ENCODE measurements around the gene ASPHD2. TPM values are rescaled to one million over a fixed set of nuclear protein-coding genes. Genes with fewer than 3 reads are reported as not detected.

The ASPHD2 gene
- total RNA-seq, 2 donors from 2014 or later, result 14.6 to 18.1 TPM

- H3K4me3 Mint-ChIP-seq, result no peak overlapping the region
- ATAC-seq (replicated peaks in 1 of 2) (no peak), DNase-seq (no peak)
- H3K4me1 Mint-ChIP-seq (ENCODE audit: low read depth), result no peaks in the 10 kb centered on the region
- H3K27ac Mint-ChIP-seq, result peak overlapping the region; percentile 87
- no peaks in the 10 kb centered on the region for H3K27me3 Mint-ChIP-seq (ENCODE audit: low read depth)
- no peaks in the 10 kb centered on the region for H3K9me3 Mint-ChIP-seq
- peaks cover 0 to 6% of the 10 kb centered on the region in 2 donors for H3K36me3 Mint-ChIP-seq (ENCODE audit: insufficient read depth in 2 of 2)
Observed at GRCh38 chr22:26443901-26444690, 15.0 kb downstream of the ASPHD2 start.

GRCh38 chr22:26444777-26445176 is 15.7 kb downstream of the ASPHD2 start:
- Mint-ChIP-seq H3K27ac (no peak overlapping the region), H3K27me3 (ENCODE audit: low read depth) (no peaks in the 10 kb centered on the region), H3K4me1 (ENCODE audit: low read depth) (no peaks in the 10 kb centered on the region), H3K9me3 (no peaks in the 10 kb centered on the region), H3K4me3 (no peak overlapping the region), H3K36me3 (ENCODE audit: insufficient read depth in 2 of 2) (peaks cover 0 to 6% of the 10 kb centered on the region in 2 donors)
- no peak for ATAC-seq (replicated peaks in 1 of 2)
- DNase-seq, result no peak

- ATAC-seq (replicated peaks in 1 of 2) (no peak), DNase-seq (no peak)
- H3K36me3 Mint-ChIP-seq (ENCODE audit: insufficient read depth in 2 of 2), result peaks cover 0 to 6% of the 10 kb centered on the region in 2 donors
- H3K9me3 Mint-ChIP-seq, result no peaks in the 10 kb centered on the region
- no peaks in the 10 kb centered on the region for H3K27me3 Mint-ChIP-seq (ENCODE audit: low read depth)
- no peak overlapping the region for H3K27ac Mint-ChIP-seq
- no peaks in the 10 kb centered on the region for H3K4me1 Mint-ChIP-seq (ENCODE audit: low read depth)
- no peak overlapping the region for H3K4me3 Mint-ChIP-seq
Observed at GRCh38 chr22:26445577-26446275, 16.7 kb downstream of the ASPHD2 start.

GRCh38 chr22:26446808-26447515 is 17.9 kb downstream of the ASPHD2 start:
- no peaks in the 10 kb centered on the region for H3K4me1 Mint-ChIP-seq (ENCODE audit: low read depth)
- no peak overlapping the region for H3K4me3 Mint-ChIP-seq
- no peaks in the 10 kb centered on the region for H3K9me3 Mint-ChIP-seq
- H3K36me3 Mint-ChIP-seq (ENCODE audit: insufficient read depth in 2 of 2), result peaks cover 0 to 6% of the 10 kb centered on the region in 2 donors
- H3K27me3 Mint-ChIP-seq (ENCODE audit: low read depth), result no peaks in the 10 kb centered on the region
- DNase-seq, result no peak
- ATAC-seq (replicated peaks in 1 of 2), result no peak
- no peak overlapping the region for H3K27ac Mint-ChIP-seq

- ATAC-seq (replicated peaks in 1 of 2) (no peak), DNase-seq (no peak)
- no peak overlapping the region for H3K27ac Mint-ChIP-seq
- peaks cover 0 to 6% of the 10 kb centered on the region in 2 donors for H3K36me3 Mint-ChIP-seq (ENCODE audit: insufficient read depth in 2 of 2)
- no peaks in the 10 kb centered on the region for H3K4me1 Mint-ChIP-seq (ENCODE audit: low read depth)
- H3K4me3 Mint-ChIP-seq, result no peak overlapping the region
- H3K9me3 Mint-ChIP-seq, result no peaks in the 10 kb centered on the region
- H3K27me3 Mint-ChIP-seq (ENCODE audit: low read depth), result no peaks in the 10 kb centered on the region
Observed at GRCh38 chr22:26447584-26448329, 18.7 kb downstream of the ASPHD2 start.

GRCh38 chr22:26448334-26448733 is 19.3 kb downstream of the ASPHD2 start:
- H3K36me3 Mint-ChIP-seq (ENCODE audit: insufficient read depth in 2 of 2), result peaks cover 0 to 5% of the 10 kb centered on the region in 2 donors
- H3K4me3 Mint-ChIP-seq, result no peak overlapping the region
- no peaks in the 10 kb centered on the region for H3K4me1 Mint-ChIP-seq (ENCODE audit: low read depth)
- H3K27me3 Mint-ChIP-seq (ENCODE audit: low read depth), result no peaks in the 10 kb centered on the region
- DNase-seq (no peak), ATAC-seq (replicated peaks in 1 of 2) (no peak)
- no peak overlapping the region for H3K27ac Mint-ChIP-seq
- no peaks in the 10 kb centered on the region for H3K9me3 Mint-ChIP-seq

GRCh38 chr22:26448941-26449340 is 19.9 kb downstream of the ASPHD2 start:
- Mint-ChIP-seq H3K4me3 (no peak overlapping the region), H3K27me3 (ENCODE audit: low read depth) (no peaks in the 10 kb centered on the region), H3K36me3 (ENCODE audit: insufficient read depth in 2 of 2) (peaks cover 0 to 4% of the 10 kb centered on the region in 2 donors), H3K27ac (no peak overlapping the region), H3K4me1 (ENCODE audit: low read depth) (no peaks in the 10 kb centered on the region), H3K9me3 (no peaks in the 10 kb centered on the region)
- no peak for DNase-seq
- no peak for ATAC-seq (replicated peaks in 1 of 2)

- no peaks in the 10 kb centered on the region for H3K36me3 Mint-ChIP-seq (ENCODE audit: insufficient read depth in 2 of 2)
- H3K27me3 Mint-ChIP-seq (ENCODE audit: low read depth), result no peaks in the 10 kb centered on the region
Observed at GRCh38 chr22:26450453-26451185, 21.6 kb downstream of the ASPHD2 start.

GRCh38 chr22:26452236-26453016 is 23.4 kb downstream of the ASPHD2 start:
- ATAC-seq (replicated peaks in 1 of 2), result no peak
- no peak overlapping the region for H3K27ac Mint-ChIP-seq
- peaks cover 0 to 2% of the 10 kb centered on the region in 2 donors for H3K36me3 Mint-ChIP-seq (ENCODE audit: insufficient read depth in 2 of 2)
- no peaks in the 10 kb centered on the region for H3K9me3 Mint-ChIP-seq
- no peaks in the 10 kb centered on the region for H3K4me1 Mint-ChIP-seq (ENCODE audit: low read depth)
- no peak overlapping the region for H3K4me3 Mint-ChIP-seq
- DNase-seq, result no peak
- H3K27me3 Mint-ChIP-seq (ENCODE audit: low read depth), result no peaks in the 10 kb centered on the region

More at GRCh38 chr22:26450453-26451185, 21.6 kb downstream of the ASPHD2 start:
- H3K27ac Mint-ChIP-seq, result no peak overlapping the region
- H3K4me3 Mint-ChIP-seq, result no peak overlapping the region
- no peak for ATAC-seq (replicated peaks in 1 of 2)
- no peak for DNase-seq
- H3K4me1 Mint-ChIP-seq (ENCODE audit: low read depth), result no peaks in the 10 kb centered on the region
- H3K9me3 Mint-ChIP-seq, result no peaks in the 10 kb centered on the region

- no peaks in the 10 kb centered on the region for H3K27me3 Mint-ChIP-seq (ENCODE audit: low read depth)
- no peak overlapping the region for H3K27ac Mint-ChIP-seq
- DNase-seq (no peak), ATAC-seq (replicated peaks in 1 of 2) (no peak)
- H3K36me3 Mint-ChIP-seq (ENCODE audit: insufficient read depth in 2 of 2), result peaks cover 0 to 6% of the 10 kb centered on the region in 2 donors
- no peak overlapping the region for H3K4me3 Mint-ChIP-seq
- no peaks in the 10 kb centered on the region for H3K9me3 Mint-ChIP-seq
- no peaks in the 10 kb centered on the region for H3K4me1 Mint-ChIP-seq (ENCODE audit: low read depth)
Observed at GRCh38 chr22:26453216-26453615, 24.2 kb downstream of the ASPHD2 start.

- no peaks in the 10 kb centered on the region for H3K27me3 Mint-ChIP-seq (ENCODE audit: low read depth)
- no peak for DNase-seq
- no peak for ATAC-seq (replicated peaks in 1 of 2)
- no peaks in the 10 kb centered on the region for H3K9me3 Mint-ChIP-seq
- no peak overlapping the region for H3K27ac Mint-ChIP-seq
- no peaks in the 10 kb centered on the region for H3K4me1 Mint-ChIP-seq (ENCODE audit: low read depth)
- H3K4me3 Mint-ChIP-seq, result no peak overlapping the region
- H3K36me3 Mint-ChIP-seq (ENCODE audit: insufficient read depth in 2 of 2), result peaks cover 0 to 6% of the 10 kb centered on the region in 2 donors
Observed at GRCh38 chr22:26453812-26454500, 24.9 kb downstream of the ASPHD2 start.

All from activated T-cell treated with anti-CD3 and anti-CD28 coated beads, Interleukin-2, amount 50 U/mL, for 72 hours (primary cell).